Activated naive CD4-positive, alpha-beta T cell treated with anti-CD3 and anti-CD28 coated beads, Interleukin-2, amount 50 U/mL, for 72 hours (primary cell): ENCODE measurements around the gene THAP7. TPM values are rescaled to one million over a fixed set of nuclear protein-coding genes. Genes with fewer than 3 reads are reported as not detected.

Experiments
- ATAC-seq, 2 donors: fragments of 150-1000 bp; cut with Tn5 transposase; 2 replicates each; pipeline ENCODE4 v1.10.0; 2021; ENCODE audit warnings: mild to moderate bottlenecking in 2 of 2, moderate library complexity in 2 of 2
- DNase-seq, 2 donors: peaks; one replicate each; pipeline ENCODE4 v3.0.0; 2021 to 2022; ENCODE audit warnings: low spot score in 2 of 2
- H3K27ac Mint-ChIP-seq, 2 donors: one replicate each; pipeline ENCODE4 v1.8.0; 2022; ENCODE audit warnings: mild to moderate bottlenecking in 2 of 2, mixed read lengths in 2 of 2
- H3K36me3 Mint-ChIP-seq, 2 donors: one replicate each; pipeline ENCODE4 v1.8.0; 2022; ENCODE audit warnings: mixed read lengths in 2 of 2
- H3K9me3 Mint-ChIP-seq, 2 donors: one replicate each; pipeline ENCODE4 v1.8.0; 2022; ENCODE audit warnings: mixed read lengths in 2 of 2
- total RNA-seq, 2 donors: library from RNA; stranded (reverse); gene quantifications; one replicate each; pipeline ENCODE4 v1.2.3, GENCODE V29; 2022

The THAP7 gene
- total RNA-seq, 2 donors from 2014 or later = 21.9 to 23.9 TPM

DNA sequence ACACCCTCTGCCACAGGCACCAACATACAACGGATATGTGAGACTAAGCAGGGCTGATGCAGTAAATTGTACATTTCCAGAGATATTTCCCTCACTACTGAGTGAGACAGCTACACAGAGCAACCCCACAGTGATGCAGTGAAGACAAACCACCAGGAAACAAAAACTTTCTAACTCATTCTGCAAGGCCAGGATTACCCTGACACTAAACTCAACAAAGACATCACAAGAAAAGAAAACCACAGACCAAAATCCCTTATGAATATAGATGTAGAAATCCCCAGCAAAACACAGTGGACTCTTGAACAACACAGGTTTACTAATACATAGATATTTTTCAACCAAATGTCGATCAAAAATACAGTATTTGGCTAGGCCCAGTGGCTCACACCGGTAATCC is 32.0 kb upstream of the THAP7 start:
- ATAC-seq (peak in 1 of 2 donors; percentile 84), DNase-seq (no peak)
- Mint-ChIP-seq H3K9me3 (no peaks in the 10 kb centered on the region), H3K27ac (no peak overlapping the region), H3K36me3 (peaks cover 0 to 7% of the 10 kb centered on the region in 2 donors)

- peaks cover 0 to 7% of the 10 kb centered on the region in 2 donors for H3K36me3 Mint-ChIP-seq
- ATAC-seq = no peak
- no peak overlapping the region for H3K27ac Mint-ChIP-seq
- no peaks in the 10 kb centered on the region for H3K9me3 Mint-ChIP-seq
- no peak for DNase-seq
Observed at GRCh38 chr22:21032868-21033688, 31.2 kb upstream of the THAP7 start.

- Mint-ChIP-seq H3K36me3 (peaks cover 0 to 7% of the 10 kb centered on the region in 2 donors), H3K9me3 (no peaks in the 10 kb centered on the region), H3K27ac (no peak within 1 kb of the TSS)
- ATAC-seq (peak; percentile 9 to 26), DNase-seq (no peak)
Observed at GRCh38 chr22:21032037-21032867, 30.3 kb upstream of the THAP7 start, which contains the start of gene SLC7A4. SLC7A4 (minus strand) TSS chr22:21032561; CDS start chr22:21031812, 749 bp downstream.

GRCh38 chr22:21031545-21032036 is 29.7 kb upstream of the THAP7 start:
- no peaks in the 10 kb centered on the region for H3K9me3 Mint-ChIP-seq
- ATAC-seq = no peak
- H3K36me3 Mint-ChIP-seq = peaks cover 0 to 7% of the 10 kb centered on the region in 2 donors
- no peak for DNase-seq
- H3K27ac Mint-ChIP-seq = no peak overlapping the region

- DNase-seq (no peak), ATAC-seq (no peak)
- no peak overlapping the region for H3K27ac Mint-ChIP-seq
- peaks cover 0 to 7% of the 10 kb centered on the region in 2 donors for H3K36me3 Mint-ChIP-seq
- no peaks in the 10 kb centered on the region for H3K9me3 Mint-ChIP-seq
Observed at GRCh38 chr22:21030621-21031544, 29.0 kb upstream of the THAP7 start.

- Mint-ChIP-seq H3K27ac (no peak overlapping the region), H3K9me3 (no peaks in the 10 kb centered on the region), H3K36me3 (peaks cover 0 to 7% of the 10 kb centered on the region in 2 donors)
- ATAC-seq = no peak
- DNase-seq = no peak
Observed at GRCh38 chr22:21030032-21030431, 28.1 kb upstream of the THAP7 start.

DNA sequence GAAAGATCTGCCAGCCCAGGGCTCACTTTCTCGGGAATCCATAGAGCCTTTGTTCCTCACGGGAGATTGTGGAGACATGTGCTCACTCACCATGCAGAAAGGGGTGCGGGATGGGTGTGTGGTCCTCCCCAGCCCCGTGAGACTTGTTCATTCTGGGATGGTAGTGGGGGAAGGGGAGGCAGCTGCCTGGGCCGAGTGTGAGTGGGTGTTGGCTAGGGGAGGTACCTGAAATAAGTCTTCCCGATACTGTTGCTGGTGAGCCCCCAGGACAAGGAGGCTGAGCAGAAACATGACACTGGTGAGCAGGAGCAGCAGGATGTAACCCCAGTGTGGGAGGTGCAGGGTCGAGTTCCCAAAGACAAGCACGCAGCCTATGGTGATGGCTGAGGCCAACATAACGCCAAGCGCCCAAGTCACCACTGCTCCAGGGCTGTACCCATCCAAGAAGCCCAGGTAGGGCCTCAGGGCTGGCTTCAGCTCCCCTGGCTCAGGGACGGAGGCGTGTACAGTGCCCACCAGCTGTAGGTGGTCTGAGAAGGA is 27.6 kb upstream of the THAP7 start:
- H3K27ac Mint-ChIP-seq = no peak overlapping the region
- H3K36me3 Mint-ChIP-seq = peaks cover 0 to 7% of the 10 kb centered on the region in 2 donors
- H3K9me3 Mint-ChIP-seq = no peaks in the 10 kb centered on the region
- no peak for DNase-seq
- no peak for ATAC-seq

DNA sequence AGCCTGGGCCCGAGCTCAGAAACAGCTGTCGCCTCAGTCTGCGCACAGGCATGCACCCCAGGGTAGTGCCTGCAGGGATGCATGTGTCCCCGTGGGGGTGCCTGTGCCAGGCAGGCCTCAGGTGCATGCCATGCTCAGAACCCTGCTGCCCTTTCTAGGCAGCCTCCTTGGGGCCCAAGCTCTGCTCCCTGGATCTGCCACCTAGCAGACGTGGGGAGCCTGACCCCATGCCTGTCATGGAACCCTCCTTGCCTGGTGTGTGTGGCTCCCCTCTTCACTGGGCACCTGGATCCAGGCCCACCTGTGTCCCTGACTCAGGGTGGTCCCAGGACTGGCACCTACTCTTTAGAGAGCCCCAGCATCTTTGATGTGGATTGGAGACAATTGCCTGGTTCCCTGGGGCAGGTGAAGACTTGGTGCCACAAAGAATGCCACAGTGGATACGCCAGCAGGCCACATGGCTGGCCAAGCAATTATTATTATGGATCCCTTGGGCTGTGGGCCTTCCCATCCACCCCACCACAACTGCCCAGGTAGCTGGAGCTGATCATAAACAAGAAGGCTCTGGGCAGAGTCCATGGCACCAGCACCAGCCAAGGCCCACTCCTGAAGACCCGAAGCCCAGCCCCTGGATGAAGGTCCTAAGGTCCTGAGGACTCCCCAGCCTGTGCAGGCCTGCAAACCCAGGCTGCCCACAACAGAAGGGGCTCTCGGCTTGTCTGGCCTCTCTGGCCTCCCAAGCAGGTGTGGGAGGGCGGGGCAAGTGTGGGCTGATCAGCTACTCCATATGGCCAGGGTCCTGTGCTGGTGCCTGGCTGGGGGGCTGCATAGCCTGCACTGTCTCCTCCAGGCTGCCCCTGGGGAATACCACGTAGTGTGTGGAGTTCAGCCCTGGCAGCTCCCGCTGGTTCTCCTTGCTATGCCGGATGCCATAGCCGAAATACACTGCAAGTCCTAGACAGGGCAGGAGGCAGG is 26.6 kb upstream of the THAP7 start:
- DNase-seq (no peak), ATAC-seq (no peak)
- Mint-ChIP-seq H3K36me3 (peaks cover 0 to 7% of the 10 kb centered on the region in 2 donors), H3K27ac (no peak overlapping the region), H3K9me3 (no peaks in the 10 kb centered on the region)

DNA sequence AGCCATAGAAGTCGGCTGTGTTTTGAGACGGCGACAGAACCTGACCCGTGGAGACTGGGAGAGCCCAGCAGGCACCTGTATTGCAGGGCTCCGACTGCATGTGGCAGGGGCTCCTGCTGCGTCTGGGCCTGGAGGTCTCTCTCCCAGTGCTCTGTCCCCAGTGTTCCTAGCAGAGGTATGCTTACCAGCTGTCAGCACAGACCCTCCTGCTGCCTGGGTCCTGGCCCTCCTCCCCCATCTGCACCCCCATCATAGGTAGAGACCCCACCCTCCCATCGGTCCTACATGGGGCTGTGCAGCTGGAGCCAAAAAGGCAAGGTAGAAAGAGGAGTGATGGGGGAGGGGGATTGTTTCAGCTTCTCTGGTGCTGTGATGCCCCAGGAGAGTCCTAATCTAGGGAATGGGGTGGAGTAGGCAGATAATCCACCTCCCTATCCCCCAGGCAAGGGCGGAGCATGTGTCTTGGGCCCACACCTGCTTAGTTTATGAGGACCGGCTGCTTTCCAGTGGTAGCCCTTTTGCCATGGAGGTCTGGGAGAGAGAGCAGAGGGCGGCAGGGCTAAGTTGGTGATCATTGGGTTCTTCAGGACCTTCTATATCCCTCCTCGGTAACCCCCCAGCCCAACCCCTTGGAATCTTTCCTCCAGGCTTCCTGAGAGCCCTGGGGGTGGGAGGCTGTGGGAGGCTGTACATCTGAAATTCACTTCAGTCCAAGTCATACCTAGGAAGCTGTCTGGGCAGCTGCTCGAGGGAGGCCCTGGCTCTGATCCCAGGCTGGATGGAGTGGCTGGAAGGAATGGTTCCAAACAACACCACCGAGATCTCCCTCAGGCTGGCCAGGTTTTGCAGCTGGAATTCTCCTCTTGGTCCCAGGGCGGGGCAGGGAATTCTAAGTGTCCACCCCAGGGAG is 25.1 kb upstream of the THAP7 start:
- no peak overlapping the region for H3K27ac Mint-ChIP-seq
- H3K9me3 Mint-ChIP-seq = no peaks in the 10 kb centered on the region
- ATAC-seq = no peak
- DNase-seq = no peak
- peaks cover 0 to 7% of the 10 kb centered on the region in 2 donors for H3K36me3 Mint-ChIP-seq

GRCh38 chr22:21025763-21026755 is 24.1 kb upstream of the THAP7 start:
- Mint-ChIP-seq H3K27ac (peak overlapping the region in 1 of 2 donors; percentile 87), H3K9me3 (no peaks in the 10 kb centered on the region), H3K36me3 (peaks cover 0 to 4% of the 10 kb centered on the region in 2 donors)
- DNase-seq = no peak
- no peak for ATAC-seq

DNA sequence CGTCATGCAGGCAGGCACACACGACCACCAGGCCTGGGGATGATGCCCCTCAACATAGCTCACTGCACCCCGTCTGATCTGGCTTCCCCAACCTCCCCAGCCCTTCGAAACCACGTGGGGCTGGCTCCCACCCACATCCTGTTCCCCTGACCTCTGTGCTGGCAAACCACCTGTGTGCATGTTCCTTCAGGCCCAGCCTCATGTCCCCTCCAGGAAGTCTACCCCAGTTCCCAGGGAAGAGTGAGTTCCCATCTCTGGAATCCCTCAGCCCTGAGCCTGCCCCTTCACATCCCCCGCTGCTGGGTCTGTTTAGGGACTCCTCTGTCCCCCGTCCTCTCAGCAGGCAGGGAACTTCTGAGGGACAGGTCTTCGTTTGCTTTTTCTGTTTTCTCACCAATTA is 23.3 kb upstream of the THAP7 start:
- no peaks in the 10 kb centered on the region for H3K9me3 Mint-ChIP-seq
- DNase-seq (no peak), ATAC-seq (peak in 1 of 2 donors; percentile 68)
- peak overlapping the region in 1 of 2 donors; percentile 87 for H3K27ac Mint-ChIP-seq
- H3K36me3 Mint-ChIP-seq = no peaks in the 10 kb centered on the region

DNA sequence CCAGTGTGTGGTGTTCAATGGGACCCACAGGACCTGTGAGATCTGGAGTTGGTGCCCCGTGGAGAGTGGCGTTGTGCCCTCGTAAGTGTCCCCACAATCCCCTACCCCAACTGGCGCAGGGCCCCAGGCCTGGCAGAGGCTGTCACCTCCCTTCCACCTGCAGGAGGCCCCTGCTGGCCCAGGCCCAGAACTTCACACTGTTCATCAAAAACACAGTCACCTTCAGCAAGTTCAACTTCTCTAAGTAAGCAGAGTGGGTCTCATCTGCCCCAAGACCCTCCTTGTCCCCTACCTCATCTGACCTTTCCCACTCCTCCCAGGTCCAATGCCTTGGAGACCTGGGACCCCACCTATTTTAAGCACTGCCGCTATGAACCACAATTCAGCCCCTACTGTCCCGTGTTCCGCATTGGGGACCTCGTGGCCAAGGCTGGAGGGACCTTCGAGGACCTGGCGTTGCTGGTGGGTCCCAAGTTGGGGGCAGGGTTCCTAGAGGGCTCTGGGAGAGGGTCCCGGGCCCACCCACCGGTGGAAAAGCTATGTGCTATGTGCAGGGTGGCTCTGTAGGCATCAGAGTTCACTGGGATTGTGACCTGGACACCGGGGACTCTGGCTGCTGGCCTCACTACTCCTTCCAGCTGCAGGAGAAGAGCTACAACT is 21.2 kb upstream of the THAP7 start:
- Mint-ChIP-seq H3K9me3 (no peaks in the 10 kb centered on the region), H3K27ac (peak overlapping the region in 1 of 2 donors; percentile 62), H3K36me3 (no peaks in the 10 kb centered on the region)
- ATAC-seq = peak in 1 of 2 donors; percentile 37
- no peak for DNase-seq

GRCh38 chr22:21022507-21022906 is 20.6 kb upstream of the THAP7 start:
- no peaks in the 10 kb centered on the region for H3K9me3 Mint-ChIP-seq
- H3K36me3 Mint-ChIP-seq = no peaks in the 10 kb centered on the region
- no peak for ATAC-seq
- no peak overlapping the region for H3K27ac Mint-ChIP-seq
- no peak for DNase-seq
